NK-92 treated with Interleukin-12 subunit alpha and Interleukin-12 subunit beta, amount 100 ng/mL, for 24 hours (cell line): ENCODE results near the gene SH2B3.

Experiments used
- DNase-seq: peaks from one replicate; lab custom pipeline; 2025; lab: John Stamatoyannopoulos, UW

SH2B3 gene

GRCh38 chr12:111428728-111429175 is 23.0 kb downstream of the SH2B3 start:
- no peak for DNase-seq

GRCh38 chr12:111429828-111430432 is 24.2 kb downstream of the SH2B3 start:
- DNase-seq: no peak

GRCh38 chr12:111430433-111431353 is 25.0 kb downstream of the SH2B3 start:
- no peak for DNase-seq

DNA sequence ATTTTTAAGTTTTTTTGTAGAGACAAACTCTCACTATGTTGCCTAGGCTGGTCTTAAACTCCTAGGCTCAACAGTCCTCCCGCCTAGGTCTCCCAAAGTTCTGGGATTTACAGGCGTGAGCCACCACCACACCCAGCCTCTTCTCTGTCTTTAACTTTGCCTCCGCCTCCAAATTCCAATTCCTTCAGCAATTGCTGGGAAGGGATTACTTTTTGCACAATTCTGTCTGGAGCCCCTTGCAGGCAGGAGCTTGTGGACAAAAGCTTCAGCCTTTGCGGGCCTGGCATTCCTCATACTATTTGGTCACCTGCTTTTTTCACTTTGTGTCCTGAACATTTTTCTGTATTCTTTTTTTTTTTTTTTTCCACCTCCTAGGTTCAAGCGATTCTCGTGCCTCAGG is 26.0 kb downstream of the SH2B3 start:
- no peak for DNase-seq

- no peak for DNase-seq
Measured at GRCh38 chr12:111434049-111434448, 28.3 kb downstream of the SH2B3 start.

DNA sequence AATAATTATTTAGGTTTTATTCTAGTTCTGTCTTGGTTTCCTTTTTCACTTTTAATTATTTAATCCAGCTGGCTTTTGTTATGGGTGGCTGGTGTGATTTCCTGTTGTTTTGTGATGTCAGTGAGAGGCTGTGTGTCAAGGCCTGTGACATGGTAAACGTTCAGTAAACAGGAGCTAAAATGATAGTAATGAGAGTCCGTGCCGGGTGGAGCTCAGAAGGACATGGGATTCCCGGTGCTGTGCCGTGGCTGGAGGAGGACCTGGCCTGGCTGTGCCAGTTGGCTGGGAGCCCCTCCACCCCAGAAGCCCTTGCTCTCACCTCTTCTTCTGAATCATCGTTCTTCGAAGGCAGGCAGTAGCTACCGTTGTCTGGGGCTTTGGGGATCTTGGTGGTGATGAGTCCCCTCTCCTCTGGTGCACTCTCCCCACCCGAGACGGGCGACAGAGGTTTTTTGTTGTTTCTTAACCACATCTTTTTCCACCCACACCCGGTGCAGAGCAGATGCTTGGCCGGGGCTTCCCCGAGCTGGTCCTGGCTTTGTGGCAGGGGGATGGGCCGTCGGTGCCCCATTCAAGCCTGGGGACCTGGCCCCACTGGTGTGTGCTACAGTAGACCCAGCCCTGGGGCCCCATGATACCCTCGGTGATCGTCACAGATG is 29.1 kb downstream of the SH2B3 start:
- peak; percentile 77 for DNase-seq

DNA sequence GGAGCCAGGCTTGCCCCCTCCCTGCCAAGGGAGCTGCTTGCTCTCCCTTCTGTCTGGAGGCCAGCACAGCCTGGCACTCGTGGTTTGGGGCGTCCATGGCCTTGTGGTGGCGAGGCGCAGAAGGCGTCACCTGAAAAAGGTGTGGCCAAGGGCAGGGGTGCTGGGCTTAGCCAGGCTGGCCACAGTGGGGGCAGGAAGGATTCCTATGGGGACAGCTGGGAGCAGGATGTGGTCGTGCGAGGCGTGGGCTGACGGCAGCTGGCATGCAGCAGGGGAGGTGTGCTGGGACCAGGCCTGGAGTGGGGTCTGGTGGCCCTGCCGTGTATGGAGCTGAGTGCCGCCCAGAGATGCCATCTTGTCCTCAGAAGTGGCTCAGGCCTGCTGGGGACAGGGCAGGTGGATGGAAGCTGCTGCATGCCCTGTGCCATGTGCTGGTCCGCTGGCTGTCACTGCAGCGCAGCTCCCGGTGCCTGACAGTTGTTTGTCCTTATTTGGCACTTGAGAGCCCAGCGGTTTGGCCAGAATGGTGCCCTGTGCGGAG is 30.0 kb downstream of the SH2B3 start:
- no peak for DNase-seq

DNA sequence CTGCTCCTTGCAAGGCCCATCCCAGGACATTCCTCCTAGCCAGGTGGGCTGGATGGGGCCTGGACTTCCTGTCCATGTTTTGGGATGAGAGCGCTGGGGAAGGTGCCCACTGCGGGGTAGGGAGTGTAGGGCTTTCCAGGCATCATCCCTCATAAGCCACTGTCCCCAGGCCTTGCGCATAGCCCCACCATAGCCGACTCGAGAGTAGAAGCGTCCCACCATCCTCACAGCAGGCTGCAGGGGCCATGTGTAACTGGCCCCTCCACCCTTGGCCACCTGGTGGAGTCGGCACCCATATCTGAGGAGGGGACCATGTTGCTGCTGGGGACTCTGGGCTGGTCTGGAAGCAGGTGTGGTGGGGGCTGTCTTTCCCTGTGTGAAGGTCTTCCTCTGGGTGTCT is 30.5 kb downstream of the SH2B3 start:
- DNase-seq: no peak

DNA sequence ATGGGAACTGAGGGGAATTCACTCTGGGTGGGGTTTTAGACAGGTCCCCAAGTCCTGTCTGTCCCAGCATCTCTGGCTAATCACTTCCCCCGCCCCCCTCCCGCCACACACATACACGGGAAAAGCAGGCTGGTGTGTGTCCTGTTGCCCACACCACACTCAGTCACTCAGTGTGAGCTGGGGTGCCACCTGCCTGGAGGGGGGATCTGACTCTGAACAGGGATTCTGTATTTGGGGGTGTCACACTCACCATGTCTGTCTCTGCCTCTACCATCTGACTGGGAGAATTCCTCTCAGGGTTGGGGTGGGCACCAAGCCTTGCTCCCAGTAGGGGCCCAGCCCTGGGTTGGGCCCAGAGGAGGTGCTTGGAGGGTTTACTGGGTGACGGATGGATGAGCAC is 31.1 kb downstream of the SH2B3 start:
- no peak for DNase-seq

DNA sequence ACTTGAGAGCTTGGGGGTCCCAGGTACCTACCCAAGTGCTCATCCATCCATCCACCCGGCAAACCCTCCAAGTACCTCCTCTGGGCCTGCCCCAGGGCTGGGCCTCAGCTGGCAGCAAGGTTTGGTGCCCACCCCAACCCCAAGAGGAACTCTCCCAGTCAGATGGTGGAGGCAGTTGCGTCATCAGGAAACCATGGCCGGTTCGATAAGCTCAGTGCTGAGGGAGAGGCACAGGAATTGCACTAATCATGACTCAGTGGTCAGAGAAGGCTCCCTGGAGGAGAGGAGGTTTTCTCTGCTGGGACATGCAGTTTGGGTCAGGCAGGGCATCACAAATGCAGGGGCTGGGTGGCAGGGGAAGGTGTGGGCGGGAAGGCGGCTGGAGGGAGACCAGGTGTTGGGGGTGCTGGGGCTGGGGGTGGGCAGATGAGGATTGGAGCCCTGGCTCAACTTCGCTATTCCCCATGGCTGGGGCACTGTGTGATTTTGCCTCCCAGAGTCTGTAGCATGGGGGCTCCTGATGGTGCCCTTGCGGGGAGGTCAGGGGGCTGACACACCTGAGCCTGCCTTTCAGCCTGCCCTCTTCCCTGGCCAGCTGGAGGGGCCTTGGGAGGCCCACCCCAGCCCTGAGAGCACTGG is 32.2 kb downstream of the SH2B3 start:
- DNase-seq: no peak

DNA sequence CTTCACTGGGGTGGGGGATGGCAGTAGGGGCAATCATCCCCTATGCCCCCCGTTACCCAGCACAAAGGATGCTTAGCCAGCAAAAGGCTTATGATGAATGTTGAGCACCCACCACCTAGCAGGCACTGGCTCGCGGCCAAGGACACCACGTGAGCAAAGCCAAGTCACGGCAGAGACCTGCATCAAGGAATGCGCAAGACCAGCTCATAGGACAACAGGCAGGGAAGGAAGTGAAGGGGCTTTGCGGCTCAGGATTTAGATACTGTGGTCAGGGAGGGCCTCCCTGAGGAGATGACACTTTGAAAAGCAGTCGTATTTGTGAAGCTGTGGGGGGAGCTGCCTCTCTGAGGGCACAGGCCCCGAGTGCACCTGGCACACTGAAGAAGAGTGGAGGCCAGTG is 32.8 kb downstream of the SH2B3 start:
- no peak for DNase-seq

GRCh38 chr12:111439657-111440151 is 34.0 kb downstream of the SH2B3 start:
- DNase-seq: no peak

DNA sequence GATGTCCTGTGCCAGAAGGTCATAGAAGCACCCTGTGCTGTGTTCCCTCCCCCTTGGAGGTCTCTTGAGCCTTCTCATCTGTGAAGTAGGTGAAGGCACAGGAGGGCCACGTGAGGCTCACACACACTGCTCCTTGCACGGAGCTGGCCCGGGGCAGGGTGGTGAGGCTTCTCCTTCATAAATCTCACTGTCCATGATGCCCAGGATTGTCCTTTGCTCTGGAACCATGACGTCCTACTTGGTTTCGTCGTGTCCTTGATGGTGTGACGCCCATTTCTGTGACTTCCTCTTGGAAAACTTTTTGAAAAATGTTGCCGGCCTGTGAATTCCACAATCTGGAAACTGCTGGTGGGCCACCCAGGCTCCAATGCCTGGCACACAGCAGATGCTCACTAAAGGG is 34.4 kb downstream of the SH2B3 start:
- no peak for DNase-seq

DNA sequence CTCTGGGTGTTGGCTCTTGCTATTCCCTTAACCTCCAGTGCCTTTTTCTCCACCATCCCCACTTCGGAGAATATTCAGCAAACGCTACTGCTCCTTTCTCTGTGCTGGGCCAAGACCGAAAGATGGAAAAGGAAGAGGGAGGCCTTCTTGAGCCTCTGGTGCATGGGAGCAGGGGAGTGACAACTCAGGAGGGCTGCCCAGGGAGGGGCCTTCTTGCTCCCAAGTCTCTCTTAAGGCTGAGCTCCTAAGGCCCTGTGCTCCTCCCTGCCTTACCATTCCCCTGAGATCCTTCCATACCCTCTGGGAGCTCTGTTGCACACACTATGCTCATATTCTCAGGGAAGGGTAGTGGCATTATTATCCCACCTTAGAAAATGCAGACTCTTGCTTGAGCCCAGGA is 34.9 kb downstream of the SH2B3 start:
- DNase-seq: no peak

DNA sequence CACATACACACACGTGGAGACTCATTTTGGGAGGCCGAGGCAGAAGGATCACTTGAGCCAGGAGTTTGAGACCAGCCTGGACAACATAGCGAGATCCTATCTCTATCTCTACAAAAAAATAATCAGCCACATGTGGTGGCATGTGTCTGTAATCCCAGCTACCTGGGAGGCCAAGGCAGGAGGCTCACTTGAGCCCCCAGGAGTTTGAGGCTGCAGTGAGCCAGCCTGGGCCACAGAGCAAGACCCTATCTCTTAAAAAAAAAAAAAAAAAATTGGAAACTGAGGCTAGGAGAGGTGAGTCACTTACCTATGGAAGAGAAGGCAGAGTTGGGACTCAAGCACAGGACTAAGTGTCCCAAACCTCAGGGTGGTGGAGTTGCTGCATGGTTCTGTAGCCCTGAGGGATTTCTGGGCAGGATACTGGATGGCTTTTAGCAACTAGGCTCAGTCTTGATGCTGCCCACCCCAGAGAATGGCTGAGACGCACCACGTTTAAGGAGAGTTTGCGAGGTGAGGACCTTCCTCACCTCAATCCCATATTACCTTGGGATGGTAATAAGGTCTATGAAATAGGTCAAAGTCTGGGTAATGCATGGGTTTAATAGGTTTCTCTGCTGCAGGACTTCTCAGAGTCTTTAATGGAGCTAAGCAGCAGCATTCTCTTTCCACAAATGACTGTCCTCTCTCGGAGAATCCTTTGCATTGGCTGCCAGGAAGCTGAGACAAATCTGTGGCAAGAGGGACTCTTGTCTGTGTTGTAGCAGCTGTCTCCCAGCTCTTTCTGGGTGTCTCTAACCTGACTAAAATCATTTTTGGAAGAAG is 35.6 kb downstream of the SH2B3 start:
- no peak for DNase-seq

- DNase-seq: no peak
Measured at GRCh38 chr12:111442301-111443045, 36.8 kb downstream of the SH2B3 start.

DNA sequence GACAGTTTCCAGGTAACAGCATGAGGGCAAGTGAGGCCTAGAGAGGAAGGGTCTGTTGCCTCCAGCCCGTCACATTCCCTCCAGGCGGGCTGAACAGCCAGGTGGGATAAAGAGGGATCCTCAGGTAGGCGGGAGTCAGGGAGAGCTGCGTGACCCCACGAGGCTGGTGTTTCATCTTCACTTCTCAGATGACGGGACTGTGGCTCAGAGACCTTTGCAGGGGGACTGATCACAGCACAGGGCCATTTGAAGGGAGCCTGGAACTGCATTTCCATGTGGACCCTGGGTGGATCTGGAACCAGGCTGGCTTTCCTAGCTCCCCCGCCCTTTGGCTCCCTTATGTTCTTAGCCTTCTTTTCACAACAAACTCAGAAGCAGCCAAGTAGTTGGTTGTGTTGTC is 37.4 kb downstream of the SH2B3 start:
- DNase-seq: no peak

GRCh38 chr12:111443586-111443985 is 37.9 kb downstream of the SH2B3 start:
- peak; percentile 67 for DNase-seq

DNA sequence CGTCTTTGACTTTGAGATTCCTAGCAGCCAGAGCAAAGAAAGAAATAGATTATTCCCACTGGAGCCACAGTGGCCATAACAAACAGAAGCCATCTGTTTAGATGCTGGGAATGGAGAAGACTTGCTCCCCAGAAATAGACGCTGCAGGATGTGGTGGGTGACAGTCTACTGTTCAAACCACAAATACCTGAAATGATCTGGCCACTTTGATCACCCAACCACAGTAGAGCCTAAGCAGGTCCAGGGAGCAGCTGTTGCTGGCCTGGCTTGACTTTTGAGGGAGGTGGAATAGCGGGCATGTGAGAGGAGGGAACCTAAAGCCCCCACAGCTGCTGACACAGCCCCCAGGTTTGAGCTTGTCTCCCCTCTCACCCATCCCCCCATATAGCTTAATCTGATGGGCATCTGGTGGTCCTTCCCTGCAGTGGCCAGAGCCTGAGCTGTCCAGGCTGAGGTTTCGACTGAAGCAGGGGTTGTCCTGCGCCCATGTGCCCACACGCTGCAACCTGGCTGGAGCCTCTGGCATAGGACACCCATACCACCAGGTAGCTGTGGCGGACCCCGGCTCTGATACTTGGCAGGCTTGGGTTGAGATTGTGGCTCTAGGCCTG is 38.7 kb downstream of the SH2B3 start:
- peak; percentile 32 for DNase-seq
